ENCODE results near the gene KISS1. TPM values are rescaled to one million over a fixed set of nuclear protein-coding genes. Genes with fewer than 3 reads are reported as not detected.

Gene KISS1
- total and polyA plus RNA-seq, 2 of the 4 experiments (the other 2 are of a cell fraction): 11.7 to 27.3 TPM

- H3K56ac ChIP-seq (ENCODE audit: extremely low read depth, insufficient read depth, low read length): no peak overlapping the region
- dilution Hi-C loops (cut with HindIII; ENCODE audit: low sequenced_read_pairs, unreplicated experiment) (no loop called here), intact Hi-C loops (cut with micrococcal nuclease) (no loop called here), in situ Hi-C loops (cut with MboI; ENCODE audit: low sequenced_read_pairs) (no loop called here)
- WGBS, 2 experiments (ENCODE audit: extremely low coverage in 2 of 2, insufficient read length in 1 of 2): 100% methylated on average over 2 of the region's 4 CpGs; no CpG with 5 or more reads in 1 of the 2 experiments
- H3K27me3 ChIP-seq (ENCODE audit: control insufficient read depth, insufficient read depth, low read length): no peaks in the 10 kb centered on the region
- peaks cover 28% of the 10 kb centered on the region for H3K9me1 ChIP-seq (ENCODE audit: insufficient read depth, low read length)
- H4K8ac ChIP-seq (ENCODE audit: low read depth in 2 of 2, low read length in 2 of 2): peak overlapping the region in 1 of 2 experiments; percentile 23; a peak in 1 of 4 replicates
- peaks cover 17% of the 10 kb centered on the region for H3K4me1 ChIP-seq (ENCODE audit: control insufficient read depth, insufficient read depth, low read length)
- DNase-seq (no peak), ATAC-seq (ENCODE audit: low read depth) (no peak)
- no peak overlapping the region; the same call in 1 of the 2 replicates for H3K18ac ChIP-seq (ENCODE audit: low read depth, low read length)
- peak overlapping the region; percentile 91 for H2AK5ac ChIP-seq (ENCODE audit: low read depth, low read length)
- H3K4ac ChIP-seq (ENCODE audit: low read depth, low read length): peak overlapping the region; percentile 63; the same call in 1 of the 2 replicates
- POLR2A ChIA-PET (ENCODE audit: unreplicated experiment): no interaction called here
- H3K14ac ChIP-seq (replicated peaks; ENCODE audit: low read depth, low read length): 0 out of 2 replicates have a peak overlapping the region, but pooled peaks have one; percentile 44
- peak overlapping the region; percentile 90 for H2BK120ac ChIP-seq (ENCODE audit: low read depth, low read length)
- no peak overlapping the region for H3K23ac ChIP-seq (ENCODE audit: low read depth, low read length)
- peak overlapping the region; percentile 57; the same call in 2 of the 3 replicates for H2BK15ac ChIP-seq (ENCODE audit: low read depth, low read length)
- CTCF ChIA-PET: no interaction called here
- TF ChIP-seq SMC3 (IDR thresholded peaks at IDR 0.05; ENCODE audit: low read depth, low read length) (no peak), NFE2L2 (IDR thresholded peaks at IDR 0.05; ENCODE audit: low read depth, low read length) (no peak), BHLHE40 (IDR thresholded peaks at IDR 0.05; ENCODE audit: low read depth, low read length) (no peak), RFX5 (IDR thresholded peaks at IDR 0.05; ENCODE audit: low read depth, low read length) (no peak), MAFK (IDR thresholded peaks at IDR 0.05; ENCODE audit: low read depth, low read length) (no peak), MXI1 (IDR thresholded peaks at IDR 0.05; ENCODE audit: borderline replicate concordance, low read depth, low read length) (no peak), RCOR1 (IDR thresholded peaks at IDR 0.05; ENCODE audit: insufficient replicate concordance, low read length) (no peak), RAD21 (IDR thresholded peaks at IDR 0.05; ENCODE audit: low read length) (no peak), CEBPB (IDR thresholded peaks at IDR 0.05; ENCODE audit: low read depth, low read length) (no peak), MAZ (IDR thresholded peaks at IDR 0.05; ENCODE audit: borderline replicate concordance, low read depth, low read length) (no peak), POLR2A (IDR thresholded peaks at IDR 0.05; ENCODE audit: low read depth, low read length) (no peak), USF2 (IDR thresholded peaks at IDR 0.05; ENCODE audit: low read depth, low read length) (no peak), CHD1 (IDR thresholded peaks at IDR 0.05; ENCODE audit: low read depth, low read length) (no peak), FOS (IDR thresholded peaks at IDR 0.05; ENCODE audit: low read depth, low read length) (no peak), ELK1 (IDR thresholded peaks at IDR 0.05; ENCODE audit: borderline replicate concordance, low read depth, low read length) (no peak), CTCF (conservative IDR thresholded peaks at IDR 0.05; ENCODE audit: low read depth, low read length) (no peak)
- peaks cover 0 to 8% of the 10 kb centered on the region in 2 experiments; a peak in 1 of 4 replicates for H3K79me1 ChIP-seq (ENCODE audit: low read depth in 1 of 2, low read length in 2 of 2)
- no peaks in the 10 kb centered on the region for H3K9me3 ChIP-seq (ENCODE audit: control insufficient read depth, insufficient read depth, low read length)
- no peak overlapping the region; the same call in 1 of the 2 replicates for H4K5ac ChIP-seq (ENCODE audit: low read depth, low read length)
- H3K4me3 ChIP-seq (ENCODE audit: insufficient read depth, low read depth, low read length): no peak overlapping the region
- no peak overlapping the region for H3K9ac ChIP-seq (ENCODE audit: low read depth, low read length)
- no peak overlapping the region for H2AFZ ChIP-seq (replicated peaks; ENCODE audit: low read length, poor library complexity)
- BruUV-seq (replicated peaks): no TSS peak
- H3K4me2 ChIP-seq (ENCODE audit: low read depth, low read length): no peak overlapping the region
- no peaks in the 10 kb centered on the region for H3K36me3 ChIP-seq (ENCODE audit: control insufficient read depth, insufficient read depth, low read length)
- peak overlapping the region; percentile 86 for H2BK20ac ChIP-seq (ENCODE audit: low read depth, low read length)
- no peaks in the 10 kb centered on the region for H4K20me1 ChIP-seq (ENCODE audit: insufficient read depth, low read length)
- no peak overlapping the region for H2BK5ac ChIP-seq (ENCODE audit: low read depth, low read length, poor library complexity, severe bottlenecking)
- H2AK9ac ChIP-seq (replicated peaks; ENCODE audit: low read depth, low read length, poor library complexity): no peak overlapping the region
- 0 out of 2 replicates have a peak overlapping the region, but pooled peaks have one; percentile 0 for H4K91ac ChIP-seq (ENCODE audit: insufficient read depth, low read depth, low read length)
- H3K27ac ChIP-seq (ENCODE audit: insufficient read depth, low read length): no peak overlapping the region
Measured at GRCh38 chr1:204202481-204202880, 6.2 kb upstream of the KISS1 start.

Data from IMR-90 (cell line).